ENCODE data around the gene PPM1D.
A peak's percentile ranks its signal among the peaks of the same experiment; 100 is the strongest.
"Not testable (repeated sequence)": the region's sequence is repeated elsewhere in the genome, so short reads cannot be mapped to it uniquely, and the experiment has no call there.

The PPM1D gene

GRCh38 chr17:60623415-60623814 lies 23.4 kb downstream of the PPM1D start:
- DNase-seq, result no peak

- peak; percentile 31 for DNase-seq
Measured at GRCh38 chr17:60627124-60627523, 27.1 kb downstream of the PPM1D start.

GRCh38 chr17:60628252-60628889 lies 28.4 kb downstream of the PPM1D start:
- no peak for DNase-seq

GRCh38 chr17:60629120-60629519 lies 29.1 kb downstream of the PPM1D start:
- DNase-seq, result no peak

- no peak for DNase-seq
Measured at GRCh38 chr17:60630352-60630751, 30.4 kb downstream of the PPM1D start.

GRCh38 chr17:60631119-60631518 lies 31.1 kb downstream of the PPM1D start:
- no peak for DNase-seq

GRCh38 chr17:60637683-60638082 lies 37.7 kb downstream of the PPM1D start:
- DNase-seq, result no peak

- DNase-seq, result no peak
Measured at GRCh38 chr17:60639019-60639330, 39.0 kb downstream of the PPM1D start.

- DNase-seq, result no peak
Measured at GRCh38 chr17:60640503-60640902, 40.5 kb downstream of the PPM1D start.

- no peak for DNase-seq
Measured at GRCh38 chr17:60641126-60641525, 41.1 kb downstream of the PPM1D start.

- peak; percentile 92 for DNase-seq
Measured at GRCh38 chr17:60641810-60642220, 41.8 kb downstream of the PPM1D start.

- peak; percentile 91 for DNase-seq
Measured at GRCh38 chr17:60645918-60646523, 46.0 kb downstream of the PPM1D start.

GRCh38 chr17:60646701-60647100 lies 46.7 kb downstream of the PPM1D start:
- DNase-seq, result no peak

GRCh38 chr17:60647705-60648104 lies 47.7 kb downstream of the PPM1D start:
- DNase-seq, result no peak

- no peak for DNase-seq
Measured at GRCh38 chr17:60652454-60653247, 52.7 kb downstream of the PPM1D start.

GRCh38 chr17:60653569-60653968 lies 53.6 kb downstream of the PPM1D start:
- DNase-seq, result no peak

GRCh38 chr17:60656499-60656898 lies 56.5 kb downstream of the PPM1D start:
- DNase-seq, result no peak

- DNase-seq, result no peak
Measured at GRCh38 chr17:60659156-60659555, 59.2 kb downstream of the PPM1D start.

GRCh38 chr17:60661489-60661888 lies 61.5 kb downstream of the PPM1D start:
- DNase-seq, result no peak

- no peak for DNase-seq
Measured at GRCh38 chr17:60664022-60664421, 64.0 kb downstream of the PPM1D start.

GRCh38 chr17:60665602-60666001 lies 65.6 kb downstream of the PPM1D start:
- DNase-seq, result no peak

- DNase-seq, result not testable (repeated sequence)
Measured at GRCh38 chr17:60668741-60669140, 68.7 kb downstream of the PPM1D start.

GRCh38 chr17:60671482-60671881 lies 71.5 kb downstream of the PPM1D start:
- no peak for DNase-seq

- not testable (repeated sequence) for DNase-seq
Measured at GRCh38 chr17:60674637-60675036, 74.6 kb downstream of the PPM1D start.

Data from NCI-H1436 (cell line).